ENCODE data around the gene NSUN6. TPM values are rescaled to one million over a fixed set of nuclear protein-coding genes. Genes with fewer than 3 reads are reported as not detected.

The NSUN6 gene
- total and polyA plus RNA-seq, 2 experiments from 2014 or later = 18.1 to 37.4 TPM

- H3K4me3 ChIP-seq = no peak overlapping the region
- H4K20me1 ChIP-seq (replicated peaks; ENCODE audit: insufficient read depth) = no peaks in the 10 kb centered on the region
- H3K4me1 ChIP-seq (ENCODE audit: insufficient read depth) = no peaks in the 10 kb centered on the region
- no peaks in the 10 kb centered on the region for H3K9me2 ChIP-seq (ENCODE audit: insufficient read depth)
- no peak overlapping the region for H3K27ac Mint-ChIP-seq
- H3K4me2 ChIP-seq = no peak overlapping the region
- H3K27me3 Mint-ChIP-seq (ENCODE audit: insufficient read depth, low read depth, poor library complexity) = no peaks in the 10 kb centered on the region
- no peaks in the 10 kb centered on the region for H3K4me1 Mint-ChIP-seq
- peaks cover 6% of the 10 kb centered on the region; the same call in 2 of the 3 replicates for H3K9me3 Mint-ChIP-seq
- no peak for ATAC-seq
- H3F3A ChIP-seq (replicated peaks; ENCODE audit: low read depth) = no peaks in the 10 kb centered on the region
- H3K4me3 Mint-ChIP-seq = no peak overlapping the region
- peaks cover 12% of the 10 kb centered on the region for H3K36me3 ChIP-seq (ENCODE audit: insufficient read depth)
- no peak overlapping the region for H2AFZ ChIP-seq
- no peak overlapping the region for H3K27ac ChIP-seq (ENCODE audit: low read depth)
- no peak for DNase-seq (ENCODE audit: low spot score)
- no peaks in the 10 kb centered on the region for H3K79me2 ChIP-seq (replicated peaks; ENCODE audit: insufficient read depth)
- no peaks in the 10 kb centered on the region; the same call in 1 of the 3 replicates for H3K36me3 Mint-ChIP-seq (ENCODE audit: low read depth)
- H3K27me3 ChIP-seq (ENCODE audit: insufficient read depth) = no peaks in the 10 kb centered on the region
- TF ChIP-seq ZNF331 (CRISPR knock-in tag; IDR thresholded peaks at IDR 0.05; ENCODE audit: low read depth) (no peak), ETS1 (IDR thresholded peaks at IDR 0.05) (no peak), REST (IDR thresholded peaks at IDR 0.05; ENCODE audit: unreplicated experiment) (no peak), STAT1 (IDR thresholded peaks at IDR 0.05; ENCODE audit: unreplicated experiment) (no peak), EZH2phosphoT487 (IDR thresholded peaks at IDR 0.05; ENCODE audit: unreplicated experiment) (no peak), CTCF (conservative IDR thresholded peaks at IDR 0.05; ENCODE audit: low read depth in 2 of 2) (no peak), POLR2AphosphoS5 (IDR thresholded peaks at IDR 0.05; ENCODE audit: low read depth) (no peak), JUNB (IDR thresholded peaks at IDR 0.05; ENCODE audit: unreplicated experiment) (no peak), NANOG (IDR thresholded peaks at IDR 0.05; ENCODE audit: borderline replicate concordance) (no peak), ZNF114 (CRISPR knock-in tag; IDR thresholded peaks at IDR 0.05) (no peak), ZNF462 (CRISPR knock-in tag; IDR thresholded peaks at IDR 0.05) (no peak), EZH2 (IDR thresholded peaks at IDR 0.05; ENCODE audit: low read depth, unreplicated experiment) (no peak), CREB1 (CRISPR knock-in tag; IDR thresholded peaks at IDR 0.05; ENCODE audit: low read depth) (no peak)
Measured at GRCh38 chr10:18571076-18571475, 80.3 kb downstream of the NSUN6 start.
